ENCODE data around the gene PDCD1LG2. TPM values are rescaled to one million over a fixed set of nuclear protein-coding genes. Genes with fewer than 3 reads are reported as not detected.

The PDCD1LG2 gene
- total RNA-seq, 1 donor from 2014 or later: 9.0 TPM

GRCh38 chr9:5592904-5593303 is 82.6 kb downstream of the PDCD1LG2 start:
- H3K4me1 ChIP-seq: peaks cover 8% of the 10 kb centered on the region
- DNase-seq (no peak), ATAC-seq (no peak)
- no peak for TF ChIP-seq CTCF (IDR thresholded peaks at IDR 0.05)
- no peak overlapping the region for H3K4me3 ChIP-seq
- no peak overlapping the region for H3K27ac ChIP-seq
- intact Hi-C loops (cut with DNase I): loop anchor here (10.0 kb wide), 1 partner anchor 398 kb away; no protein-coding TSS in a partner anchor
- H3K36me3 ChIP-seq: no peaks in the 10 kb centered on the region
- H3K27me3 ChIP-seq (ENCODE audit: low read depth): no peaks in the 10 kb centered on the region
- no peaks in the 10 kb centered on the region for H3K9me3 ChIP-seq

DNA sequence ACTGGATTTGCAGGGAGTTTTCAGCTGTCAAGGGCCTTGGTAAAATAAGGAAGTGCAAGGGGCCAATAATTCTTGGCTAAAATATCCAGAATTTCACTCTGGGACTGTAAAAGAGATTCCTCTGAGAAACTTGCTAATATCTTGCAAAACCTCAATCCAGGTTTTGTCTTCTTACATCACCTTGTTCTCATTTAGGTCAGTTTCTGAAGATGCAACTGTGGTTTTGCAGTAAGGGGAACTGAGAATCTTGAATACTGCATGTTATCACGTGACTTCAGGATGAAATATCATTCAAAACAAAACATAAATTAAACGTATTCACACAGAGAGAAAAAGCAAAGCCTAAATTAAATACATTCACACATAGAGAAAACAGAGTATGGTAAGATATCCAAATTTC is 83.6 kb downstream of the PDCD1LG2 start:
- peaks cover 8% of the 10 kb centered on the region for H3K4me1 ChIP-seq
- intact Hi-C loops (cut with DNase I): loop anchor here (10.0 kb wide), 1 partner anchor 399 kb away; no protein-coding TSS in a partner anchor
- ATAC-seq: no peak

GRCh38 chr9:5596173-5596572 is 85.8 kb downstream of the PDCD1LG2 start:
- intact Hi-C loops (cut with DNase I): loop anchor here (10.0 kb wide), 1 partner anchor 401 kb away; no protein-coding TSS in a partner anchor
- no peaks in the 10 kb centered on the region for H3K9me3 ChIP-seq

More for the DNA sequence above, 83.6 kb downstream of the PDCD1LG2 start:
- no peak overlapping the region for H3K27ac ChIP-seq
- H3K4me3 ChIP-seq: no peak overlapping the region
- no peaks in the 10 kb centered on the region for H3K36me3 ChIP-seq
- H3K9me3 ChIP-seq: no peaks in the 10 kb centered on the region
- no peak for DNase-seq
- no peak for TF ChIP-seq CTCF (IDR thresholded peaks at IDR 0.05)
- H3K27me3 ChIP-seq (ENCODE audit: low read depth): no peaks in the 10 kb centered on the region

GRCh38 chr9:5608298-5609225 is 98.2 kb downstream of the PDCD1LG2 start:
- no peak for DNase-seq
- Histone ChIP-seq H3K27me3 (ENCODE audit: low read depth) (no peaks in the 10 kb centered on the region), H3K9me3 (no peaks in the 10 kb centered on the region), H3K27ac (peak overlapping the region; percentile 70), H3K4me3 (peak overlapping the region; percentile 47), H3K36me3 (no peaks in the 10 kb centered on the region), H3K4me1 (peaks cover 16% of the 10 kb centered on the region)
- ATAC-seq: peak; percentile 77 to 87
- no peak for TF ChIP-seq CTCF (IDR thresholded peaks at IDR 0.05)
- intact Hi-C loops (cut with DNase I): no loop called here

More at GRCh38 chr9:5596173-5596572, 85.8 kb downstream of the PDCD1LG2 start:
- no peaks in the 10 kb centered on the region for H3K36me3 ChIP-seq
- H3K4me1 ChIP-seq: no peaks in the 10 kb centered on the region
- ATAC-seq (no peak), DNase-seq (no peak)
- no peak overlapping the region for H3K4me3 ChIP-seq
- no peak for TF ChIP-seq CTCF (IDR thresholded peaks at IDR 0.05)
- H3K27me3 ChIP-seq (ENCODE audit: low read depth): no peaks in the 10 kb centered on the region
- H3K27ac ChIP-seq: no peak overlapping the region

GRCh38 chr9:5609226-5609596 is 98.9 kb downstream of the PDCD1LG2 start:
- peaks cover 16% of the 10 kb centered on the region for H3K4me1 ChIP-seq
- intact Hi-C loops (cut with DNase I): no loop called here
- TF ChIP-seq CTCF (IDR thresholded peaks at IDR 0.05): no peak
- no peaks in the 10 kb centered on the region for H3K27me3 ChIP-seq (ENCODE audit: low read depth)
- no peaks in the 10 kb centered on the region for H3K36me3 ChIP-seq
- ATAC-seq: no peak
- peak overlapping the region; percentile 47 for H3K4me3 ChIP-seq
- peak overlapping the region; percentile 70 for H3K27ac ChIP-seq
- no peaks in the 10 kb centered on the region for H3K9me3 ChIP-seq
- no peak for DNase-seq

Measured in lower lobe of right lung (tissue), 2 donors.